IPS-18a (cell line): Measurements from ENCODE around the gene TAS2R43.
"Not testable (repeated sequence)": the region's sequence is repeated elsewhere in the genome, so short reads cannot be mapped to it uniquely, and the experiment has no call there.

Experiments used
- H3K27ac ChIP-seq: one replicate; pipeline ENCODE4 v1.5.1; 2013; ENCODE audit warnings: low read length
- H3K27me3 ChIP-seq: one replicate; pipeline ENCODE4 v1.6.1; 2013; ENCODE audit warnings: mild to moderate bottlenecking, low read length; ENCODE audit not compliant: control insufficient read depth, insufficient read depth
- H3K36me3 ChIP-seq: one replicate; pipeline ENCODE4 v1.6.1; 2013; ENCODE audit warnings: low read depth, low read length; ENCODE audit not compliant: control insufficient read depth
- H3K4me1 ChIP-seq: one replicate; pipeline ENCODE4 v1.6.1; 2013; ENCODE audit warnings: low read depth, low read length; ENCODE audit not compliant: control insufficient read depth
- H3K4me3 ChIP-seq: one replicate; pipeline ENCODE4 v1.5.1; 2013; ENCODE audit warnings: low read length
- H3K9ac ChIP-seq: one replicate; pipeline ENCODE4 v1.6.1; 2013; ENCODE audit warnings: mild to moderate bottlenecking, low read length, moderate library complexity
- H3K9me3 ChIP-seq: one replicate; pipeline ENCODE4 v1.6.1; 2013; ENCODE audit warnings: low read depth, low read length; ENCODE audit not compliant: control insufficient read depth

TAS2R43 gene

GRCh38 chr12:11105546-11105945, 13.4 kb upstream of the TAS2R43 start:
- Histone ChIP-seq H3K27me3 (no peaks in the 10 kb centered on the region), H3K9me3 (no peaks in the 10 kb centered on the region), H3K4me3 (no peak overlapping the region), H3K9ac (no peak overlapping the region), H3K27ac (no peak overlapping the region), H3K36me3 (no peaks in the 10 kb centered on the region), H3K4me1 (no peaks in the 10 kb centered on the region)

- H3K9ac ChIP-seq, H3K36me3 ChIP-seq, H3K27me3 ChIP-seq, H3K4me3 ChIP-seq, H3K9me3 ChIP-seq, H3K27ac ChIP-seq, H3K4me1 ChIP-seq: not testable (repeated sequence)
Observed at GRCh38 chr12:11094910-11095309, 2.8 kb upstream of the TAS2R43 start.

GRCh38 chr12:11089246-11089645, 2.9 kb downstream of the TAS2R43 start:
- Histone ChIP-seq H3K9ac (no peak overlapping the region), H3K36me3 (no peaks in the 10 kb centered on the region), H3K4me3 (no peak overlapping the region), H3K4me1 (no peaks in the 10 kb centered on the region), H3K9me3 (no peaks in the 10 kb centered on the region), H3K27ac (no peak overlapping the region), H3K27me3 (no peaks in the 10 kb centered on the region)

DNA sequence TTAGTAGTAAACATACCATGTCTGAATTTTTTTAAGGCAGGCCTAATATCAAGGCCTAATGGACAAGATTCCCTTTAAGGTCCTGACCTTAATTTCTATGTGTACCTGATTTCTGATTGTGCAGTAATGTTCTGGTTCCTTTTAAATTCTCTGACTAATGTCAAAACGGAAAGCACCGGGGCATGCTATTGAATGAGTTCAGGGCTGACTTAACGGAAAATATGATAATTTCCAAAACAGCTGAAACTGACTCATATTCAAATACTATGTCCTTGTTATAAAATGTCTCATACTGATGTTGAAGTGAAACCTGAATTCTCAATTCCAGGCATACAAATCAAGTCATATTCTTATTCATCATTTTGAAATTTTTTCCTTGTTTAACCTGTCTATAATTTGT, 6.7 kb downstream of the TAS2R43 start:
- Histone ChIP-seq H3K27ac (no peak overlapping the region), H3K9me3 (no peaks in the 10 kb centered on the region), H3K27me3 (no peaks in the 10 kb centered on the region), H3K9ac (no peak overlapping the region), H3K4me3 (no peak overlapping the region), H3K4me1 (no peaks in the 10 kb centered on the region), H3K36me3 (no peaks in the 10 kb centered on the region)

- no peaks in the 10 kb centered on the region for H3K27me3 ChIP-seq
- H3K9ac ChIP-seq: no peak overlapping the region
- no peaks in the 10 kb centered on the region for H3K9me3 ChIP-seq
- H3K4me3 ChIP-seq: no peak overlapping the region
- no peaks in the 10 kb centered on the region for H3K4me1 ChIP-seq
- H3K27ac ChIP-seq: no peak overlapping the region
- H3K36me3 ChIP-seq: no peaks in the 10 kb centered on the region
Observed at GRCh38 chr12:11081987-11082386, 10.1 kb downstream of the TAS2R43 start.

- Histone ChIP-seq H3K27me3 (no peaks in the 10 kb centered on the region), H3K36me3 (no peaks in the 10 kb centered on the region), H3K9me3 (no peaks in the 10 kb centered on the region), H3K4me3 (no peak overlapping the region), H3K9ac (no peak overlapping the region), H3K27ac (no peak overlapping the region), H3K4me1 (no peaks in the 10 kb centered on the region)
Observed at GRCh38 chr12:11078246-11078645, 13.9 kb downstream of the TAS2R43 start.

GRCh38 chr12:11075642-11076041, 16.5 kb downstream of the TAS2R43 start:
- Histone ChIP-seq H3K36me3 (no peaks in the 10 kb centered on the region), H3K4me3 (no peak overlapping the region), H3K9me3 (no peaks in the 10 kb centered on the region), H3K27ac (no peak overlapping the region), H3K4me1 (no peaks in the 10 kb centered on the region), H3K9ac (no peak overlapping the region), H3K27me3 (no peaks in the 10 kb centered on the region)

- Histone ChIP-seq H3K36me3 (no peaks in the 10 kb centered on the region), H3K4me3 (no peak overlapping the region), H3K27me3 (no peaks in the 10 kb centered on the region), H3K27ac (no peak overlapping the region), H3K4me1 (no peaks in the 10 kb centered on the region), H3K9me3 (no peaks in the 10 kb centered on the region), H3K9ac (no peak overlapping the region)
Observed at GRCh38 chr12:11071414-11071813, 20.7 kb downstream of the TAS2R43 start.

- no peaks in the 10 kb centered on the region for H3K9me3 ChIP-seq
- no peak overlapping the region for H3K4me3 ChIP-seq
- H3K4me1 ChIP-seq: no peaks in the 10 kb centered on the region
- no peak overlapping the region for H3K9ac ChIP-seq
- H3K27ac ChIP-seq: no peak overlapping the region
- H3K27me3 ChIP-seq: no peaks in the 10 kb centered on the region
- H3K36me3 ChIP-seq: no peaks in the 10 kb centered on the region
Observed at GRCh38 chr12:11070999-11071398, 21.1 kb downstream of the TAS2R43 start.

DNA sequence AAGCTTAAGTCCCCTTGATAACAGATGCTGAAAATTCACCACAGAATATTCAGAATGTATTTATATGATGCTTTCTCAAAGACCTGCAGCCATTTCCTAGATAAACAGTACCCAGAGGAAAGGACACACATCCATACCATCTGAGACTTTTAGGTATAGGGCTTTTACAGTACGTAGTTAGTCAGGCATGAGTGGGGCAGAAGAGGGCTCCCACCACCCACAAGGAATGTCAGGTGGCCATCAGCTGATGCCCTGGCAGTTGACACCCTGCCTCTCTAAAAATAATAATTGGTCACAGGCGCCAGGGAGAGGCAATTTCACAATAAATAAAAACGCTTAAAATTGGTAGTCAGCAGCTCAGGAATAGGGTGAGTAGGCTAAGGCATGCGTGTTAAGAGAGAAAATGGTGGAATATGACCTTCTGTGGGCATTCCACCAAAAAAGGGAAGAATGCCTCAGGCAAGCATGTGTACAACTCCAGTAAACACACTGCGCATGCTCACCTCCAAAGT, 22.2 kb downstream of the TAS2R43 start:
- no peaks in the 10 kb centered on the region for H3K36me3 ChIP-seq
- H3K4me1 ChIP-seq: no peaks in the 10 kb centered on the region
- H3K9ac ChIP-seq: no peak overlapping the region
- H3K27ac ChIP-seq: no peak overlapping the region
- H3K4me3 ChIP-seq: no peak overlapping the region
- H3K27me3 ChIP-seq: no peaks in the 10 kb centered on the region
- no peaks in the 10 kb centered on the region for H3K9me3 ChIP-seq

DNA sequence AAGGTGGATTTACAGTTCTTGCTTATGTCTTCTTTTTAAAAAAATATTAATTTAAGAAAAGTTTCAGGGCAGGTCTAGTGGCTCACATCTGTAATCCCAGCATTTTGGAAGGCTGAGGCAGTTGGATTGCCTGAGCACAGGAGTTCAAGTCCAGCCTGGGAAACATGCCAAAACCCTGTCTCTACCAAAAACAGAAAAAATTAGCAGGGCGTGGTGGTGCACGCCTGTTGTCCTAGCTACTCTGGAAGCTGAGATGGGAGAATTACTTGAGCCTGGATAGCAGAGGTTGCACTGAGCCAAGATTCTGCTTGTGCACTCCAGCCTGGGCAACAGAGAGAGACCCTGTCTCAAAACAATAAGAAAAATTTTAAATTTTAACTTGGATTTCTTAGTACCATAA, 24.6 kb downstream of the TAS2R43 start:
- Histone ChIP-seq H3K27ac (no peak overlapping the region), H3K4me1 (no peaks in the 10 kb centered on the region)

GRCh38 chr12:11062194-11062593, 29.9 kb downstream of the TAS2R43 start, which contains the start of gene TAS2R46:
Gene TAS2R46 (minus strand): TSS chr12:11062294. CDS start chr12:11062294, 0 bp downstream.
- H3K27ac ChIP-seq, H3K9ac ChIP-seq, H3K4me1 ChIP-seq, H3K27me3 ChIP-seq, H3K4me3 ChIP-seq, H3K9me3 ChIP-seq, H3K36me3 ChIP-seq: not testable (repeated sequence)

More for the DNA sequence above, 24.6 kb downstream of the TAS2R43 start:
- Histone ChIP-seq H3K27me3 (no peaks in the 10 kb centered on the region), H3K9me3 (no peaks in the 10 kb centered on the region), H3K9ac (no peak overlapping the region), H3K4me3 (no peak overlapping the region), H3K36me3 (no peaks in the 10 kb centered on the region)
